ENCODE results near the gene OAS3.
A peak's percentile ranks its signal among the peaks of the same experiment; 100 is the strongest.
"Not testable (repeated sequence)": the region's sequence is repeated elsewhere in the genome, so short reads cannot be mapped to it uniquely, and the experiment has no call there.

The OAS3 gene

DNA sequence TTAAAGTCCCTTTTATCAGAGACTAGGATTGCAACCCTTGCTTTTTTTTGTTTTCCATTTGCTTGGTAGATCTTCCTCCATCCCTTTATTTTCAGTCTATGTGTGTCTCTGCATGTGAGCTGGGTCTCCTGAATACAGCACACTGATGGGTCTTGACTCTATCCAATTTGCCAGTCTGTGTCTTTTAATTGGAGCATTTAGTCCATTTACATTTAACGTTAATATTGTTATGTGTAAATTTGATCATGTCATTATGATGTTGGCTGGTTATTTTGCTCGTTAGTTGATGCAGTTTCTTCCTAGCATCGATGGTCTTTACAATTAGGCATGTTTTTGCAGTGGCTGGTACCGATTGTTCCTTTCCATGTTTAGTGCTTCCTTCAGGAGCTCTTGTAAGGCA lies 18.9 kb downstream of the OAS3 start:
- DNase-seq (ENCODE audit: low read depth in 2 of 2) = not testable (repeated sequence)

DNA sequence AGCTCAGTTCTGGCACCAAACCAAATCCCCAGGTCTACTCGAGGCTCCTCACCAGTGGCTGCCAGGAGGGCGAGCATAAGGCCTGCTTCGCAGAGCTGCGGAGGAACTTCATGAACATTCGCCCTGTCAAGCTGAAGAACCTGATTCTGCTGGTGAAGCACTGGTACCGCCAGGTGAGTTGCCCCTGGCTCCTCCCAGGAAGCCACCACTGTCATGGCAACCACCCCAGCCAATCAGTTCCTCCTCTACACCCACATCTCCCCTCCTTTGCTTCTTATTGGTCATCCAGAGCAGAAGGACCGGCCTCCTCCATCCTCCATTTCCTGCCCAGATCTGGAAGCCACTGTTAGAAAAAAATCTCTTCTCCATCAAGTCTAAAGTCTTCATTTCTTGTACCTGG lies 22.8 kb downstream of the OAS3 start:
- DNase-seq (ENCODE audit: low read depth in 2 of 2) = no peak

DNA sequence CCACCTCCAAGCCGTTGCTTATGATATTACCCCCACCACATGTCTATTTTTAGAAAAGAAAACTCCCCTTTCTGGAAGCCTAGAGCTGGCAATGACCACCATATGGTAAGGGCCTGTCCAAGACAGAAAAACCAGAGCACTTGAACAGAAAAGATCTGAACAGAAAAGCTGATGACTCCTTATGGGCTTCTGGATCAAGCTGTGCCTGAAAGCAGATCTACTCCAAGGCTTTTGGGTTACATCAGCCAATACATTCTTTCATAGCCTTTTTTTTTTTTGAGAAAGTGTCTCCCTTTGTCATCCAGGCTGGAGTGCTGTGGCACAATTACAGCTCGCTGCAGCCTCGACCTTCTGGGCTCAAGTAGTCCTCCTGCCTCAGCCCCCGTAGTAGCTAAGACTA lies 23.3 kb downstream of the OAS3 start:
- DNase-seq (ENCODE audit: low read depth in 2 of 2) = no peak

DNA sequence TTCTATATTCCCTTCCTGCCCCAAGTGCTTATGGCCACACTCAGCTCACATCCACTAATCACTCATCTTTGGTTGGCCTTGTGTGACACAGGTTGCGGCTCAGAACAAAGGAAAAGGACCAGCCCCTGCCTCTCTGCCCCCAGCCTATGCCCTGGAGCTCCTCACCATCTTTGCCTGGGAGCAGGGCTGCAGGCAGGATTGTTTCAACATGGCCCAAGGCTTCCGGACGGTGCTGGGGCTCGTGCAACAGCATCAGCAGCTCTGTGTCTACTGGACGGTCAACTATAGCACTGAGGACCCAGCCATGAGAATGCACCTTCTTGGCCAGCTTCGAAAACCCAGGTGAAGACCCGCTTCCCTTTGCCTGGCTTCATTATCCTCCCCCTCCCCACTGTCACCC lies 24.3 kb downstream of the OAS3 start:
- no peak for DNase-seq (ENCODE audit: low read depth in 2 of 2)

DNA sequence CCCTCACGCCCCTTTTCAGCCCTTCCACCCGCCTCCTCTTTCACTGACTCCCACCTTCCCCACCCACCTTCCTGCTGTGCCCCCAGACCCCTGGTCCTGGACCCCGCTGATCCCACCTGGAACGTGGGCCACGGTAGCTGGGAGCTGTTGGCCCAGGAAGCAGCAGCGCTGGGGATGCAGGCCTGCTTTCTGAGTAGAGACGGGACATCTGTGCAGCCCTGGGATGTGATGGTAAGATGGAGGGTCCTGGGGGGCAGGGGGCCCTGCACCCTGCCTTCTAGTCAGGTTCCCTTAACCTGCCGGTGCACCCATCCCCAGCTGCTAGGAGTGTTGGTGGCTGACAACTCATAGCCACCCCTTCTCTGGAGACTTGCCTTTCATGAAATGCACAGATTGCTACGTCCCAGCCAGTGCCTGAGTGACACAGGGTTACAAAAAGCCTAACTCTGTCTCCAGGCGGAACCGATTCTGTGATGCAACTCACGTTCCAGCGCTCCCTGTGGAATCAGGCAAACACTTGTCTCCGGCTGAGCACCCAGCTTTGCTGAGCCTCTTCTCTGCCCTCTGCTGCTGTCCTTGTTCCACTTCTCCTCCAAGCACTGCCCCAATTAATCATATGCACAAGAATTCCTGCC lies 25.1 kb downstream of the OAS3 start:
- DNase-seq (ENCODE audit: low read depth in 2 of 2) = no peak

DNA sequence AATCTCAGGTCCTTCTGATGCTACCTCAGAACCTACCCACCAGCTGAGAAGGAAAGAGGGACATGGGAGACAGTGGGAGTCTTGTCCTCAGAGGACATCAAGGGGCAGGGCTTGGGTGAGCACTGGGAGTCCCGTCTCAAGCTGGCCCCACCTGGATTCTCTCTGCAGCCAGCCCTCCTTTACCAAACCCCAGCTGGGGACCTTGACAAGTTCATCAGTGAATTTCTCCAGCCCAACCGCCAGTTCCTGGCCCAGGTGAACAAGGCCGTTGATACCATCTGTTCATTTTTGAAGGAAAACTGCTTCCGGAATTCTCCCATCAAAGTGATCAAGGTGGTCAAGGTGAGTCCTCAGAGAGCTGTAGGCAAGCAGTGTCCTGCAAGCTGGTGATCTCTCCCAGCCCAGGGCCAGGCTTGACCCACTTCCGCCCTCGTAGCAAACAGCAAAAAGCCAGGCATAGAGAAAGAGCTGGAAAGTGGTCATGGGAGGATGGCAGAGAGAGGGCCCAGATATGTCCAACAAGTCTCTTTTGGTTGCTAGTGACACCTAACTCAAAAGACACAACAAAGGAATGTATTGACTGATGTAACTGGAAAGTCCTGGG lies 25.9 kb downstream of the OAS3 start:
- no peak for DNase-seq (ENCODE audit: low read depth in 2 of 2)

DNA sequence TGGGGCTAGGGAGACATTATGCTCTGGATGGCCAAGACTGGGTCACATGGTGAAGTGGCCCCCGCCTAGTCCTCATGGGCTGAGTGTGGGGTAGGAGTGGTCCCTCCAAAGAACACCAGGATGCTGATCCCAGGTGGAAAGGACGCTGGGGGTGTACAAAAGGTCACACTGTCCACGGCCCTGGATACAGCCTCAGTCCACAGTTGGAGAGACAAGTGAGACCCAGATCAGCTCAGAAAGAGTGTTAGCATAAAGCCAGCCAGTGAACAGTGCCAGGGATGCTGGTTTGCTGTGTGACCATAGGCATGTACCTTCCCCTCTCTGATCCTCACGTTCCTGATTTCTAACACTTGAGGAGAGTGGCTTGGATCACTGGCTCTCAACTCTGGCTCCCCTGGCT lies 26.6 kb downstream of the OAS3 start:
- DNase-seq (ENCODE audit: low read depth in 2 of 2) = no peak

DNA sequence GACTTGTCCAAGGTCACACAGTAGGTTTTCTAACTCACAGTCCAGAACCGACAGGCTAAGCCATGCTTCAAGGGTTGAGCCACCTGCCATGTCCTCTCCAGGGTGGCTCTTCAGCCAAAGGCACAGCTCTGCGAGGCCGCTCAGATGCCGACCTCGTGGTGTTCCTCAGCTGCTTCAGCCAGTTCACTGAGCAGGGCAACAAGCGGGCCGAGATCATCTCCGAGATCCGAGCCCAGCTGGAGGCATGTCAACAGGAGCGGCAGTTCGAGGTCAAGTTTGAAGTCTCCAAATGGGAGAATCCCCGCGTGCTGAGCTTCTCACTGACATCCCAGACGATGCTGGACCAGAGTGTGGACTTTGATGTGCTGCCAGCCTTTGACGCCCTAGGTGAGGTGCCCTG lies 27.4 kb downstream of the OAS3 start:
- DNase-seq (ENCODE audit: low read depth in 2 of 2) = no peak

DNA sequence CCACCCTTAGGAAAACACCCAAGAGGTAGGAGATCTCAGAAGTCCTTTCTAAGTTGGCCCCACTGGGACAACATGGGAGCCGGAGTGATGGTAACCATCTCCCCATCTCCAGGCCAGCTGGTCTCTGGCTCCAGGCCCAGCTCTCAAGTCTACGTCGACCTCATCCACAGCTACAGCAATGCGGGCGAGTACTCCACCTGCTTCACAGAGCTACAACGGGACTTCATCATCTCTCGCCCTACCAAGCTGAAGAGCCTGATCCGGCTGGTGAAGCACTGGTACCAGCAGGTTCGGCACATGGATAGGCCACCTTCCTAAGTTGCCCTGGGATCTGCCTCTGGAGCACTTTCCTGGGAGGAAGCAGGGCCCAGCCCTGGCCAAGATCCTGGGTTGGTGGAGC lies 29.0 kb downstream of the OAS3 start:
- no peak for DNase-seq (ENCODE audit: low read depth in 2 of 2)

DNA sequence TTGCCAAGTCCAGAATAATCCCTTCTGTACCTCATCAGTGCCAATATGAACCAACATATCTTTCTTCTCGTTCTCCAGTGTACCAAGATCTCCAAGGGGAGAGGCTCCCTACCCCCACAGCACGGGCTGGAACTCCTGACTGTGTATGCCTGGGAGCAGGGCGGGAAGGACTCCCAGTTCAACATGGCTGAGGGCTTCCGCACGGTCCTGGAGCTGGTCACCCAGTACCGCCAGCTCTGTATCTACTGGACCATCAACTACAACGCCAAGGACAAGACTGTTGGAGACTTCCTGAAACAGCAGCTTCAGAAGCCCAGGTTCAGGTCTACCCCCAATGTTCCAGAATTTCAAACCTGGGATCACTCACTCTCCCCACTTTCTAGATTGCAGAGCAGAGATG lies 29.6 kb downstream of the OAS3 start:
- no peak for DNase-seq (ENCODE audit: low read depth in 2 of 2)

DNA sequence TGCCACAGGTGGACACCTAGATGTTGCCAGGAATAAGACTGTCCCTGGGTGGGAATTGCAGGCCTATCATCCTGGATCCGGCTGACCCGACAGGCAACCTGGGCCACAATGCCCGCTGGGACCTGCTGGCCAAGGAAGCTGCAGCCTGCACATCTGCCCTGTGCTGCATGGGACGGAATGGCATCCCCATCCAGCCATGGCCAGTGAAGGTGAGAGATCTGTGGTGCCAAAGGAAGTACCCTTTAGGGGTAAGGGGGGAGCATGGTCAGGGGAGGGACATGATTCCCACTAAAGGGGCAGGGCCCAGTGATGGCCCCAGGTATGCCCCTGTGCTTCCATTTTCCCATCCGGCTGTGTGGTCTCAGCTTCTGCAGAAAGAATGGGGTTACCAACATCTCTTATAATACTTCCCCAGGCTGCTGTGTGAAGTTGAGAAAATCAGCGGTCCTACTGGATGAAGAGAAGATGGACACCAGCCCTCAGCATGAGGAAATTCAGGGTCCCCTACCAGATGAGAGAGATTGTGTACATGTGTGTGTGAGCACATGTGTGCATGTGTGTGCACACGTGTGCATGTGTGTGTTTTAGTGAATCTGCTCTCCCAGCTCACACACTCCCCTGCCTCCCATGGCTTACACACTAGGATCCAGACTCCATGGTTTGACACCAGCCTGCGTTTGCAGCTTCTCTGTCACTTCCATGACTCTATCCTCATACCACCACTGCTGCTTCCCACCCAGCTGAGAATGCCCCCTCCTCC lies 31.5 kb downstream of the OAS3 start:
- no peak for DNase-seq (ENCODE audit: low read depth in 2 of 2)

DNA sequence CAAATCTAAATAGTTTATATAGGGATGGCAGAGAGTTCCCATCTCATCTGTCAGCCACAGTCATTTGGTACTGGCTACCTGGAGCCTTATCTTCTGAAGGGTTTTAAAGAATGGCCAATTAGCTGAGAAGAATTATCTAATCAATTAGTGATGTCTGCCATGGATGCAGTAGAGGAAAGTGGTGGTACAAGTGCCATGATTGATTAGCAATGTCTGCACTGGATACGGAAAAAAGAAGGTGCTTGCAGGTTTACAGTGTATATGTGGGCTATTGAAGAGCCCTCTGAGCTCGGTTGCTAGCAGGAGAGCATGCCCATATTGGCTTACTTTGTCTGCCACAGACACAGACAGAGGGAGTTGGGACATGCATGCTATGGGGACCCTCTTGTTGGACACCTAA lies 32.1 kb downstream of the OAS3 start:
- DNase-seq (ENCODE audit: low read depth in 2 of 2) = no peak

DNA sequence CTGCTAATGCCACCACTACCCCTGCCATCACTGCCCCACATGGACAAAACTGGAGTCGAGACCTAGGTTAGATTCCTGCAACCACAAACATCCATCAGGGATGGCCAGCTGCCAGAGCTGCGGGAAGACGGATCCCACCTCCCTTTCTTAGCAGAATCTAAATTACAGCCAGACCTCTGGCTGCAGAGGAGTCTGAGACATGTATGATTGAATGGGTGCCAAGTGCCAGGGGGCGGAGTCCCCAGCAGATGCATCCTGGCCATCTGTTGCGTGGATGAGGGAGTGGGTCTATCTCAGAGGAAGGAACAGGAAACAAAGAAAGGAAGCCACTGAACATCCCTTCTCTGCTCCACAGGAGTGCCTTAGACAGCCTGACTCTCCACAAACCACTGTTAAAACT lies 33.0 kb downstream of the OAS3 start:
- DNase-seq (ENCODE audit: low read depth in 2 of 2) = no peak

DNA sequence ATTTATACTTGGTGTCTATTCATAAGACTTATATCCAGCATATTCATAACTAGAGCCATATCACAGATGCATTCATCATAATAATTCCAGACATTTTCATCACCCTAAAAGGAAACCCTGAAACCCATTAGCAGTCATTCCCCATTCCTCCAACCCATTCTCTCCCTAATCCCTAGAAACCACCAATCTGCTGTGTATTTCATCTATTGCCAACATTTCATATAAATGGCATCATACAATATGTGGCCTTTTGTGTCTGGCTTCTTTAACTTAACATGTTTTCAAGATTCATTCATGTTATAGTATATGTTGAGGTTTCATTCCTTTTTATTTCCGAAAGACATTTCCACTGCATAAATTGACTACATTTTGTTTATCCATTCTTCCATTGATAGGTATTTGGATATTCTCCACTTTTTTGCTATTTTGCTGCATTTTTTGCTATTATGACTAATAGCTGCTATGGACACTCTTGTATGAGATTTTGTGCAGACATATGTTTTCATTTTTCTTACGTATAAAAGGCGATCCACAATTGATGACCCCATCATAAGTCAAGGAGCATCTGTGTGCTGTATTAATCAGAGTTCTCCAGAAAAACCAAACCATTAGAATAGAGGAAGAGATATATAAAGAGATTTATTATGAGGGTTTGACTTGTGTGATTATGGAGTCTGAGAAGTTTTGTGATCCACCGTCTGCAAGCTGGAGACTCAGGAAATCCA lies 34.9 kb downstream of the OAS3 start:
- no peak for DNase-seq (ENCODE audit: low read depth in 2 of 2)

DNA sequence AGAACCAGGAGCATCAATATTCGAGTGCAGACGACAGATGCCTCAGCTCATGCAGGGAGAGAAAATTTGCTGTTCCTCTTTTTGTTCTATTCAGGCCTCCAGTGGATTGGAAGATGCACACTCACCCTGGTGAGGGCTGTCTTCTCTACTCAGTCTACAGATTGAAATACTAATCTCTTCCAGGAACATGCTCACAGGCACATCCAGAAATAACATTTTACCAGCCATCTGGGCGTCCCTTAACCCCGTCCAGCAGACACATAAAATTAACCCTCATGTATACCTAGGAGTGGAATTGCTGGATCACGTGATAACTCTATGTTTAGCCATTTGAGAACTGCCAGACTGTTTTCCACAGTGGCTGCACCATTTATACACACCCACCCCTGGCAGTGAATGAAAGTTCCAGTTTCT lies 35.6 kb downstream of the OAS3 start:
- no peak for DNase-seq (ENCODE audit: low read depth in 2 of 2)

DNA sequence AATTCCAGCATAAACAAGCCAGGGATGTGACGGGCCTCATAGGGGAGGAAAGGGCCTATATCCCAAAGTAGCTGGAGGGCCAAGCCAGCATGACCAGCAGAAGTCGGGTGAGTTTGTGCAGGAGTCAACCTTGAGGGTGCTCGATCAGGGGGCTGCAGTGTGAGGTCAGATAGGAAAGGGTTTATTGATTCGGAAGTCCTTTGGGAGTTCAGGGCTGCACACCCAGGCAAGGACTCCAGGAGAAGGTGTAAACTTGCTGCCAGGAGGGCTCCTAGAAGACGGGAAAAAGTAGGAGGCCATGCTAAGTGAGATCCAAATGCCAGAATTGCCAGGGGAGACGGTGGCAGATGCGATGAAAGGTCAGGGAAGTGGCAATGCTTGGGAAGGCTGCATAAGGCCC lies 36.6 kb downstream of the OAS3 start:
- DNase-seq (ENCODE audit: low read depth in 2 of 2) = no peak

DNA sequence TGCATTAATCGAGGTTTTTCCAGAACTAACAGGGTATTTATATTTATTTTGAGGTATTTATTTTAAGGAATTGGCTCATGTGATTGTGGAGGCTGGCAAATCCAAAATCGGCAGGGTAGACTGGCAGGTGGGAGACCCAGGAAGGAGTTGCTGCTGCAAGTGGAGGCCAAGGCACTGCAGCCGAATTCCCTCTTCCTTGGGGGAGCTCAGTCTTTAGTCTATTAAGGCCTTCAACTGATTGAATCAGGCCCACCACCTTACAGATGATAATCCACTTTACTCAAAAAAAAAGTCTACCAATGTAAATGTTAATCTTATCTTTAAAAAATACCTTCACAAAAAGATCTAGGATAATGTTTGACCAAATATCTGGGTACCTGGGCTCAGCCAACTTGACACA lies 38.9 kb downstream of the OAS3 start:
- no peak for DNase-seq (ENCODE audit: low read depth in 2 of 2)

DNA sequence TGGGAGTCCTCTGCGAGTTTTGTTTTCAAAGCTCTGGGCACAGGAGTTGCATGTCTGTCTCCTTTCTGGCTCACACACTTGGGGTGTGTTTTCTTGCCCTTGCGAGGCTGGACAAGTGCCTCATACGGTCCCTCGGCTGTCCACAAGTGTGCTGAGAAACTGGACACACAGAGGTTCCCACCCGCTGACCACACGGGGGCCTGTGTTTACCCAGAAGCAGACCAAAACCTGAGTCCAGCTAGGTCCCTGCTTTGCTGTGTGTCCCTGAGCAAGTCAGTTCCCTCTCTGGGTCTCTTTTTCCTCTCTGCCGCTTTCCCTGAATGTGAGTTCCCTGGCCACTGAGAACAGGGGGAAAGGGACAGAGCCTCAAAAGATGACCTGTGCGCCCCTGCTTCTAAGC lies 39.4 kb downstream of the OAS3 start:
- DNase-seq (ENCODE audit: low read depth in 2 of 2) = no peak

DNA sequence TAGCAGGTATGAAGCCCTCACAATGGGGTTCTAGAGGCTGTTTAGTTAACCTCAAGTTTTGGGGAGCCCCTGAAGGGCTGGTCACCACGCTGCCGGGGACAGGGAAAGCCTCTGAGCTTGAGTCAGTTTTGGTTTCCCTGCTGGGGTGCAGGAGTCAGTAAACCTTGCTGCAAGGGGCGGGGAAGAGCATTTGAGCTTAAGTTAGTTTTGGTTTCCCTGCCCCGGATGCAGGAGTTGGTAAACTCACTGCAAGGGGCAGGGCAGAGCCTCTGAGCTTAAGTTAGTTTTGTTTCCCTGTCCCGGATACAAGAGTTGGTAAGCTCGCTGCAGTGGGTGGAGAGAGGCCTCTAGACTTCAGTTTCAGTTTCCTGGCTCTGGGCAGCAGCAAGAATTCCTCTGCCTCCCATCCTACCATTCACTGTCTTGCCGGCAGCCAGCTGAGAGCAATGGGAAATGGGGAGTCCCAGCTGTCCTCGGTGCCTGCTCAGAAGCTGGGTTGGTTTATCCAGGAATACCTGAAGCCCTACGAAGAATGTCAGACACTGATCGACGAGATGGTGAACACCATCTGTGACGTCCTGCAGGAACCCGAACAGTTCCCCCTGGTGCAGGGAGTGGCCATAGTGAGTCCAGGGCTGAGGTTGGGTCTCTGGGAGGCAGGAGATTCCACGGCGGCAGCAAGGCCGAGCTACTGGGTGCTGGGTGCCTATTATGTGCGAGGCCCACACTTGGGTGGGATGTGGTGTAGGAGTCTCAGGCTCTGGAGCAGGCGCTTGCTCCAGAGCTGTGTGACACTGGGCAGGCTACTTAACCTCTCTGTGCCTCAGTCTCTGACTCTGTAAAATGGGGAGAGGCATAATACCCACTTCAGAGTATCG lies 40.1 kb downstream of the OAS3 start, which contains the start of gene OAS2:
Gene OAS2 (plus strand): TSS at position 357 of the 878 bp plus-strand sequence. CDS start 90 bp downstream, at position 447.
- peak; percentile 68 to 73 for DNase-seq (ENCODE audit: low read depth in 2 of 2)

DNA sequence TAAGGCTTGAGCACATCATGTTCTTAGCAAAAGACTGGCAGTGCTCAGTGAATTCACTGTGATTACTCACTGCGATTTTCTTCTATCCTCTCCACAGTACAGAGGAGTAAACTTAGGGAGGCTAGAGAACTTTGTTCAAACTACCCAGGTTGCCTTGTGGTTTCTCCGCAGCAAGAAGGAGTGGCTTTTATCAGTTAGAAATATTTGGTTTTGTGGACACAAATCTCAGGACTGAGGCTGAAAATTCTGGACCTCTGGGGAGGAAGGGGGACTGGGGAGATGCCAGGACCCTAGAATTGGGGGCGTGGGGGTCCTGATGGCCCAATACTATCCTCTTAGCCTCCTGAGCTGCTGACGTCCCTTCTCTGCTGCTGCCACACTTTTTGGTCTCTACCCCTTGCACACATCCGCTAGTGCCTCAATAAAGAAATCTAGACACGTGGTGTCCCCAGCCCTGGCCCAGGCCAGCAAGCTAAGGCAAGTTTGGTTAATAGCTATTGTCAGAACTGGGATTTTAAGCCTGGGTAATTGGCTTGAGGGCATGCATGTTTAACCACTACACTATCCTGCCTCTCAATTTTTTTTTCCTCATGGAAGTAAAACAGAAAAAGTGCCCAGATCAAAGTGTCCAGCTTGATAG lies 40.9 kb downstream of the OAS3 start:
- no peak for DNase-seq (ENCODE audit: low read depth in 2 of 2)

Data from stimulated activated CD8-positive, alpha-beta memory T cell treated with anti-CD3 and anti-CD28 coated beads, Interleukin-15, amount 100 ng/mL, for 48 hours (primary cell).